ENCODE data around the gene MCHR1. TPM values are rescaled to one million over a fixed set of nuclear protein-coding genes. Genes with fewer than 3 reads are reported as not detected.
A peak's percentile ranks its signal among the peaks of the same experiment; 100 is the strongest.

Gene MCHR1
- total and polyA plus RNA-seq, 2 of the 13 experiments (the other 11 are each of a cell fraction or from before 2014, with no cell fraction given): 0.40 to 0.83 TPM

- in situ Hi-C loops (cut with HindIII; ENCODE audit: extremely low pct_ligation_motif_present, low pct_unique_long_range_greater_than_20kb) (loop anchor here (5.0 to 10.0 kb wide), 2 partner anchors 77 to 215 kb away; no protein-coding TSS in a partner anchor), intact Hi-C loops (cut with micrococcal nuclease; ENCODE audit: unreplicated experiment) (loop anchor here (5.0 kb wide), 1 partner anchor 37 kb away; no protein-coding TSS in a partner anchor)
- no peaks in the 10 kb centered on the region for H3K36me3 ChIP-seq (replicated peaks in 1 of 2; ENCODE audit: control insufficient read depth in 1 of 2, insufficient read depth in 2 of 2, low read length in 2 of 2)
- H3K79me2 ChIP-seq (ENCODE audit: insufficient read depth, low read length): no peaks in the 10 kb centered on the region
- ChIA-PET CTCF (ENCODE audit: low intra/inter-chr PET ratio, low total read pairs) (interaction anchor here (4.3 kb wide), 1 partner anchor 80 kb away, joined by 34 read pairs; no protein-coding TSS in a partner anchor), POLR2A (no interaction called here)
- no peaks in the 10 kb centered on the region for H4K20me1 ChIP-seq (ENCODE audit: insufficient read depth, low read length)
- no peak overlapping the region for H2AFZ ChIP-seq (ENCODE audit: low read length)
- no peak for DNase-seq (ENCODE audit: low spot score)
- TF ChIP-seq SAFB2 (CRISPR knock-in tag; IDR thresholded peaks at IDR 0.05; ENCODE audit: borderline replicate concordance, low read depth) (no peak), STAG1 (CRISPR knock-in tag; IDR thresholded peaks at IDR 0.05) (peak; percentile 23; the same call in 1 of the 2 replicates), THAP9 (CRISPR knock-in tag; IDR thresholded peaks at IDR 0.05; ENCODE audit: borderline replicate concordance) (0 out of 2 replicates have a peak, but pooled peaks have one; percentile 3), ZBTB44 (CRISPR knock-in tag; IDR thresholded peaks at IDR 0.05) (no peak), CTCF (CRISPR knock-in tag; IDR thresholded peaks at IDR 0.05) (peak; percentile 45)
- H3K4me2 ChIP-seq (ENCODE audit: low read depth, low read length): peak overlapping the region; percentile 94
- H3K9ac ChIP-seq (ENCODE audit: insufficient read depth, low read depth, low read length): no peak overlapping the region
- peak overlapping the region in 2 of 3 experiments; percentile 50 to 70; a peak in 3 of 6 replicates for H3K4me3 ChIP-seq (replicated peaks in 1 of 3; ENCODE audit: insufficient read depth in 1 of 3, low read depth in 2 of 3, low read length in 3 of 3)
- no TSS peak for BruUV-seq (replicated peaks)
- no peaks in the 10 kb centered on the region for H3K9me3 ChIP-seq (ENCODE audit: low read length)
- H3K27me3 ChIP-seq (ENCODE audit: control insufficient read depth in 1 of 2, insufficient read depth in 2 of 2, low read length in 2 of 2): peaks cover 0 to 22% of the 10 kb centered on the region in 2 experiments
- no peak for FAIRE-seq
- peak; percentile 16; the same call in 2 of the 3 replicates for ATAC-seq
- WGBS (ENCODE audit: low lambda C conversion rate): 15% methylated on average over 9 of the region's 9 CpGs
- H3K27ac ChIP-seq (ENCODE audit: extremely low read length, insufficient read depth, low read length): no peak overlapping the region
- peaks cover 54% of the 10 kb centered on the region for H3K4me1 ChIP-seq (ENCODE audit: insufficient read depth, low read length)
Observed at GRCh38 chr22:40679964-40680818, 907 bp downstream of the MCHR1 start.

Data from HepG2 (cell line).